ENCODE measurements around the gene ECSCR. TPM values are rescaled to one million over a fixed set of nuclear protein-coding genes. Genes with fewer than 3 reads are reported as not detected.
"Not testable (repeated sequence)": the region's sequence is repeated elsewhere in the genome, so short reads cannot be mapped to it uniquely, and the experiment has no call there.

ECSCR gene
- under 1 TPM; 0.36 to 0.49 TPM for total RNA-seq

DNA sequence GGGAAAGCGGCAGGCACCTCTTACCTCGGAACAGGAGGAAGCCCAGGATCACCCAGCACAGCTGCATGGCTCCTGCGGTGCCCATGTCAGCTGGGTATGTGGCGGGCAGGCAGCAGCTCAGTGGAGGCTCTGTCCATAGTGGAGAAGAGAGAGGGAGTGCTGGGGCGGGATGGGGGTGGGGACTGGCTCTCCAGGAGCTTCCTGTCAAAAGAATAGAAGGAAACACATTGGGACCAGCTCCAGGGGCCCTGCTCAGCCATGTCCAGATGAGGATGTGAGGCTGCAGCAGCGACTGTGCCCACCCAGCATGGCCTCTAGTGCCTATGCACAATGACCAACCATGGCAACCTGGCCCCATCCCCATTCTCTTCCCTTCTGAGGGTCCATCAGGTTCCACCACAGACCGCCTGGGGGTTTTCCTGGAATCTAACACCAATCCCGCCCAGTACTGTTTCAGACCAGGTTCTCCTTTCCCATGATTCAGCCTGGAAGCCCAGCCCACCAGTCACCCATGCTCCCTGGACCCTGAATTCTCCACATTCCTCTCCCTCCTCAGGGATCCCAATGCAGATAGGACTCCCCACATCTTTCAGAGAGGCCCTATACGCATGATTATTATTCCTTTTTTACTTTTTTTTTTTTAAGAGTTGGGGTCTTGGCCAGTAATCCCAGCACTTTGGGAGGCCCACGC lies at the start of gene ECSCR:
Gene ECSCR (minus strand): TSS at position 158 of the 691 bp plus-strand sequence. CDS start 73 bp downstream, at position 85.
- H3K9me3 Mint-ChIP-seq = no peaks in the 10 kb centered on the region
- peaks cover 26% of the 10 kb centered on the region for H3K4me1 Mint-ChIP-seq
- H3K27ac Mint-ChIP-seq = no peak within 1 kb of the TSS
- no peaks in the 10 kb centered on the region for H3K36me3 Mint-ChIP-seq
- H3K4me3 Mint-ChIP-seq = no peak within 1 kb of the TSS
- no peaks in the 10 kb centered on the region for H3K27me3 Mint-ChIP-seq
- DNase-seq = no peak

DNA sequence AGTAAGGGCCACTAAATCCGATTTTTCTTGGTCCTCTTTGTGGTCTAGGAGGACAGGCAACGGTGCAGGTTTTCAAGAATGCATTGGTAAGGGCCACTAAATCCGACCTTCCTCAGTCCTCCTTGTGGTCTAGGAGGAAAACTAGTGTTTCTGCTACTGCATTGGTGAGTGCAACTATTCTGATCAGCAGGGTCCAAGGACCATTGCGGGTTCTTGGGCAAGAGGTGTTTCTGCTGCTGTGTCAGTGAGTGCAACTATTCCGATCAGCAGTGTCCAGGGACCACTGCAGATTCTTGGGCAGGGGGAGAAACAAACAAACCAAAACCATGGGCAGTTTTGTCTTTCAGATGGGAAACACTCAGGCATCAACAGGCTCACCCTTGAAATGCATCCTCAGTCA lies 42.2 kb upstream of the ECSCR start:
- not testable (repeated sequence) for H3K27me3 Mint-ChIP-seq, H3K36me3 Mint-ChIP-seq, H3K4me1 Mint-ChIP-seq, H3K27ac Mint-ChIP-seq, DNase-seq, H3K4me3 Mint-ChIP-seq, H3K9me3 Mint-ChIP-seq

DNA sequence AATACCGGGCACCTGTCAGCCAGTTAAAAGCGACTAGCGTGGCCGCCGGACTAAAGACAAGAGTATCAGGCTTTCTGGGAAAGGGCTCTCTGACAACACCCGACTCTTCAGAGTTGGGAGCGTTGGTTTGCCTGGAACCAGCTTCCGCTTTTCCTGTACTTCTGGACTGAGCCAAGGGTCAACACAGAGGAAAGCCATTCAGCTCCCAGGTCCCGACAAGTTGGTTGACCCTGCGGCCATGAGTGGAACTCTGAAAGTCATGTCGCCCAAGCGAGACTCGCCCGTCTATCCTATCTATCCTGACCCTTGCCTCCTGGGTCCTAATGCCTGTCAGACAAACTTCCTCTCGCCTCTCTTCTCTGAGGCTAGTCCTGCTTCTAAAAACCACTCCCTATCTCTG lies 41.3 kb upstream of the ECSCR start:
- H3K9me3 Mint-ChIP-seq, H3K4me1 Mint-ChIP-seq, H3K36me3 Mint-ChIP-seq, H3K27ac Mint-ChIP-seq, H3K4me3 Mint-ChIP-seq, DNase-seq, H3K27me3 Mint-ChIP-seq: not testable (repeated sequence)

GRCh38 chr5:139503036-139503817 lies 40.7 kb upstream of the ECSCR start:
- not testable (repeated sequence) for H3K36me3 Mint-ChIP-seq, H3K9me3 Mint-ChIP-seq, H3K27me3 Mint-ChIP-seq, H3K4me3 Mint-ChIP-seq, H3K4me1 Mint-ChIP-seq, H3K27ac Mint-ChIP-seq, DNase-seq

GRCh38 chr5:139501381-139501780 lies 38.8 kb upstream of the ECSCR start:
- H3K36me3 Mint-ChIP-seq = peaks cover 1% of the 10 kb centered on the region
- no peaks in the 10 kb centered on the region for H3K4me1 Mint-ChIP-seq
- no peak for DNase-seq
- no peak overlapping the region for H3K4me3 Mint-ChIP-seq
- H3K27ac Mint-ChIP-seq = no peak overlapping the region
- H3K27me3 Mint-ChIP-seq = no peaks in the 10 kb centered on the region
- peaks cover 2% of the 10 kb centered on the region for H3K9me3 Mint-ChIP-seq

DNA sequence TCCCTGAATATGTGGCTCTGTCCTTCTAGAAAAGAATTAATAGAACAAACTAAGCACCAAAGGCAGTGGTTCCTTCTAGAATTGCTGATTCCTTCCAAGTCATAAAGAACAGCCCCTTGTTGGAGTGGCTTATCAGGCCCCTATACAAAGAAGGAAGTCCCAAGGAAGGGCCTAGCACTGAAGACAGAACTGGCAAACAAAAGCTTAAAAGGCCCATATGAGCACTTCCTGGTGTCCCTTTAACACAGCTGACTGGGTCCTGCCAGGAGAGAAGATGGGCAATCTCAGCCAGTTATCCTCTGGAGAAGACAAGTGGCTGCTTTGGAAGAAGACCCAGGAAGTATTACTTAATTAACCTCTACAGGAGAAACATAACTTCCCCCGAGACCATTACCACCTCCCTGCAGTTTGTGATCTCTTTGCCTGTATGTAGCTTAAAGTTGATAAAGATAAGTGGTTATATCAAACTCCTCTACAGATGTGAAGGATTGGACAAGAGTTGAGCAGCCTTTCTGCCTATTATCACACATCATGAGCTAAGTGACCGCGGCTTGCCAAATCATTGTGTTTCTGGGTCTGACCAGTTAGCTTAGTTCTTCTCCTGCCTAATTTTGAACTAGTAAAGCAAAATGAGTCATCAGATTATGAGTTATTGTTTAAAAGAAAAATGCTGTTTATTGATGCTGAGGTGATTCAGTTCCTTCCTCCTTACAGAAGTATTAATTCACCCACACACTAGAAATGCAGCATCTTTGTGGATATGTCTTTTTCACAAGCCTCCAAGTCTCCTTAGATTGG lies 33.3 kb upstream of the ECSCR start:
- Mint-ChIP-seq H3K27me3 (no peaks in the 10 kb centered on the region), H3K4me3 (no peak overlapping the region), H3K4me1 (peaks cover 18% of the 10 kb centered on the region), H3K27ac (no peak overlapping the region), H3K9me3 (no peaks in the 10 kb centered on the region), H3K36me3 (no peaks in the 10 kb centered on the region)
- no peak for DNase-seq

- H3K4me1 Mint-ChIP-seq = peaks cover 18% of the 10 kb centered on the region
- no peaks in the 10 kb centered on the region for H3K36me3 Mint-ChIP-seq
- H3K4me3 Mint-ChIP-seq = no peak overlapping the region
- H3K27ac Mint-ChIP-seq = no peak overlapping the region
- H3K27me3 Mint-ChIP-seq = no peaks in the 10 kb centered on the region
- no peaks in the 10 kb centered on the region for H3K9me3 Mint-ChIP-seq
- no peak for DNase-seq
These were observed 32.3 kb upstream of the ECSCR start for GRCh38 chr5:139494832-139495231.

GRCh38 chr5:139494256-139494655 lies 31.7 kb upstream of the ECSCR start:
- peaks cover 18% of the 10 kb centered on the region for H3K4me1 Mint-ChIP-seq
- DNase-seq = no peak
- H3K36me3 Mint-ChIP-seq = no peaks in the 10 kb centered on the region
- no peak overlapping the region for H3K4me3 Mint-ChIP-seq
- H3K9me3 Mint-ChIP-seq = no peaks in the 10 kb centered on the region
- H3K27ac Mint-ChIP-seq = no peak overlapping the region
- H3K27me3 Mint-ChIP-seq = no peaks in the 10 kb centered on the region

DNA sequence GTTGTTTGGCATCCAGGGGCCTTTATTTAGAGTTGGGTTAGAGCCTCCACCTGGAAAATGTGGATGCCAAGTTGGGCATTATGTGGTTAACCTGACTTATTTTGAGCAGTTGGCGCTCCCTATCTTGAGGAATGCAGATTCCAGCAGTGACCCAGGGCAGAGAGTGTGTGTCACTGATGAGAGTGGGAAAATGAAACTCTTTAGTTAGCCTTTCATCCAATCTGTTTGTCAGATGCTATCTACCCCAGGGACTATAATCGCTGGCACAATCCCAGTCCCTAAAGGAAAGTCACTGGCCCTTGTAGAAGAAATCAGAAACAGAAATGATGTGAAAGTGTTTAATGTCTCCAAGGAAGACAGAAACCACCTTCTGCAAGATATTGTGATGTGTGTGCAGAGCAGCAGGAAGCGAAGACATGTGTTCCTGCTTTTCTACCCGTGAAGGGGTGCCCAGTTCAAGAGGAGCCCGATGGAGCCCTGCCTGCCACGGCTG lies 30.2 kb upstream of the ECSCR start:
- no peaks in the 10 kb centered on the region for H3K27me3 Mint-ChIP-seq
- no peaks in the 10 kb centered on the region for H3K36me3 Mint-ChIP-seq
- no peaks in the 10 kb centered on the region for H3K9me3 Mint-ChIP-seq
- no peak overlapping the region for H3K27ac Mint-ChIP-seq
- DNase-seq = no peak
- H3K4me1 Mint-ChIP-seq = peaks cover 22% of the 10 kb centered on the region
- H3K4me3 Mint-ChIP-seq = peak overlapping the region; percentile 42

DNA sequence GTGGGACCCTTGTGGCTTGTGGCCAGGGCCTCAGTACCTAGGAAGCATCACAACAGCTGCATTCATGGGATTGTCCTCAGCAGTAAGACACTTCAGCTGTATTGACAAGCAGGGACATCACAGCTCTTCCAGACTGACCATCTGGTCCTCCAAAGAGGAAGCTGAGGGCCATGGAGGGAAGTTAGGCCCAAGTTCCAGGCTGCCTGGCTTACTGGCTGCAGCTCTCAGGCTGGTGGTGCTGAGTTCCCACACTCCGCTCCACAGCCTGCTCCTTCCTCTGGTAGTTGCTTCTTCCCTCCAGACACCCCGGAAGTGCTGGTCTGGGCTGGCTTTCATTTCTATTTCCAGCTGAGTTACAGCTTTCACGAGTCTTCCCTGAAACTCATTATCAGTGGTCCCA lies 25.7 kb upstream of the ECSCR start:
- Mint-ChIP-seq H3K27ac (no peak overlapping the region), H3K36me3 (no peaks in the 10 kb centered on the region), H3K4me3 (no peak overlapping the region), H3K27me3 (no peaks in the 10 kb centered on the region), H3K4me1 (peaks cover 21% of the 10 kb centered on the region), H3K9me3 (no peaks in the 10 kb centered on the region)
- no peak for DNase-seq

GRCh38 chr5:139486201-139486600 lies 23.7 kb upstream of the ECSCR start:
- DNase-seq = no peak
- H3K27me3 Mint-ChIP-seq = no peaks in the 10 kb centered on the region
- H3K4me1 Mint-ChIP-seq = peaks cover 22% of the 10 kb centered on the region
- no peaks in the 10 kb centered on the region for H3K9me3 Mint-ChIP-seq
- no peaks in the 10 kb centered on the region for H3K36me3 Mint-ChIP-seq
- H3K27ac Mint-ChIP-seq = no peak overlapping the region
- H3K4me3 Mint-ChIP-seq = no peak overlapping the region

- DNase-seq, H3K9me3 Mint-ChIP-seq, H3K27me3 Mint-ChIP-seq: not testable (repeated sequence)
- Mint-ChIP-seq H3K27ac (peak overlapping the region; percentile 96), H3K4me1 (peaks cover 29% of the 10 kb centered on the region), H3K36me3 (peaks cover 14% of the 10 kb centered on the region), H3K4me3 (peak overlapping the region; percentile 89)
These were observed 20.3 kb upstream of the ECSCR start for GRCh38 chr5:139482890-139483208.

- DNase-seq = peak; percentile 66
- H3K27me3 Mint-ChIP-seq = no peaks in the 10 kb centered on the region
- H3K9me3 Mint-ChIP-seq = no peaks in the 10 kb centered on the region
- H3K27ac Mint-ChIP-seq = peak within 1 kb of the TSS; percentile 96
- peaks cover 29% of the 10 kb centered on the region for H3K4me1 Mint-ChIP-seq
- H3K4me3 Mint-ChIP-seq = peak within 1 kb of the TSS; percentile 89
- peaks cover 14% of the 10 kb centered on the region for H3K36me3 Mint-ChIP-seq
These were observed 19.7 kb upstream of the ECSCR start, which contains the start of gene STING1 for GRCh38 chr5:139482050-139482889. STING1 (minus strand) TSS chr5:139482758; CDS start chr5:139481704, 1,054 bp downstream.

DNA sequence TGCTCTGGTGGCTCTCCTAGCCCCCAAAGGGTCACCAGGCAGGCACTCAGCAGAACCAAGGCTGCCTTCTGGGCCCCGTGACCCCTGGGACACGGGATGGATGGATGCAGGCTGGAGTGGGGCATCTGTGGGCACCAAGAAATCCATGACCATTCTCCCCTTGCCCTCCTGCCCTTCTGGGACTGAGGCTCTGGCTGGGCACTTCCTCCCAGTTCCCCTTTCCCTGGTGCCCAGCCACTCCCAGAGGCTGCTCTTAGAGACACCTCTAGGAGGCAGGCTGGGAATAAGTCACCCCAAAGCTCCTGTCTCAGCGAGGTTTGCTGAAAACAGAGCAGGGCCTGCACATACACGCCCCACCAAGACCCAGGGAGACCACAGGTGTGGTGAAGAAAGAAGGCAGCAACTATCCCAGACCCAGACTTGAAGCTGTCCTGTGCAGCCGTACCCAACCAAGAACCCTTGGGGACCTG lies 19.1 kb upstream of the ECSCR start:
- Mint-ChIP-seq H3K9me3 (no peaks in the 10 kb centered on the region), H3K4me3 (peak overlapping the region; percentile 89), H3K27ac (peak overlapping the region; percentile 96), H3K27me3 (no peaks in the 10 kb centered on the region), H3K4me1 (peaks cover 29% of the 10 kb centered on the region), H3K36me3 (peaks cover 14% of the 10 kb centered on the region)
- DNase-seq = no peak

All from activated naive CD8-positive, alpha-beta T cell treated with anti-CD3 and anti-CD28 coated beads for 36 hours (primary cell).